A549 (cell line): ENCODE measurements around the gene PPM1H. TPM values are rescaled to one million over a fixed set of nuclear protein-coding genes. Genes with fewer than 3 reads are reported as not detected.

Experiments used
- ATAC-seq, 2 experiments: fragments of 200-7000 bp in 1 of 2; fragments of >200 bp in 1 of 2; cut with Nextera tagmentation in 1 of 2; cut with Tn5 transposase in 1 of 2; 3 replicates each; pipeline versions ENCODE4 v1.8.0 to v1.9.1; 2018 to 2020; ENCODE audit warnings: mild to moderate bottlenecking in 1 of 2, moderate library complexity in 1 of 2
- CTCF ChIA-PET: fragments of 300-600 bp; sonication (Branson Sonifier 250); formaldehyde crosslinking; extraction: SDS; loops from one replicate; lab custom pipeline; 2021; ENCODE audit warnings: antibody characterized with exemption, inconsistent platforms; lab: Yijun Ruan, JAX
- POLR2A ChIA-PET: fragments of 350-600 bp; formaldehyde crosslinking; extraction: SDS; loops from one replicate; lab custom pipeline; 2021; ENCODE audit warnings: antibody characterized with exemption, inconsistent platforms; lab: Yijun Ruan, JAX
- DNase-seq, 2 experiments: peaks; one replicate each; pipeline versions ENCODE4 v3.0.0 to v3.0.0-alpha.2; 2011 to 2016; ENCODE audit warnings: low read depth in 1 of 2, low spot score in 1 of 2
- FAIRE-seq: peaks from 2 replicates; lab custom pipeline; 2011; peaks lifted over from hg19 to GRCh38; lab: Jason Lieb, UNC
- H3K27ac ChIP-seq, 2 experiments: fragments of >200 bp; sonication (Bioruptor Twin); formaldehyde crosslinking; 3 replicates each; pipeline ENCODE4 v1.5.1; 2016 to 2017
- H3K4me1 ChIP-seq: fragments of >200 bp; sonication (Bioruptor Twin); formaldehyde crosslinking; 3 replicates; pipeline ENCODE4 v1.6.1; 2016
- H3K4me2 ChIP-seq: fragments of >200 bp; sonication (Bioruptor Twin); formaldehyde crosslinking; 3 replicates; pipeline ENCODE4 v1.6.1; 2016
- H3K4me3 ChIP-seq: fragments of >200 bp; sonication (Bioruptor Twin); formaldehyde crosslinking; 3 replicates; pipeline ENCODE4 v1.5.1; 2016
- H3K9me3 ChIP-seq: fragments of >200 bp; sonication (Bioruptor Twin); formaldehyde crosslinking; 3 replicates; pipeline ENCODE4 v1.6.1; 2016
- BCL3 ChIP-seq: fragments of >200 bp; sonication (Bioruptor Twin); formaldehyde crosslinking; IDR thresholded peaks from 3 replicates; pipeline ENCODE4 v1.6.1; 2016
- BHLHE40 ChIP-seq: IDR thresholded peaks from 2 replicates; pipeline ENCODE4 v1.6.1; 2012; ENCODE audit warnings: low read depth, low read length, inconsistent platforms
- EHF ChIP-seq: fragments of 250-450 bp; sonication (Bioruptor Pico); IDR thresholded peaks from 2 replicates; pipeline ENCODE4 v1.5.0; 2020; ENCODE audit warnings: mild to moderate bottlenecking
- ELK1 ChIP-seq: fragments of 150-350 bp; IDR thresholded peaks from 2 replicates; pipeline ENCODE4 v1.6.1; 2014; ENCODE audit warnings: low read depth, mild to moderate bottlenecking, low read length
- ESRRA ChIP-seq: fragments of 150-350 bp; IDR thresholded peaks from 2 replicates; pipeline ENCODE4 v1.6.1; 2014; ENCODE audit warnings: mild to moderate bottlenecking, low read length, borderline replicate concordance
- FOXS1 ChIP-seq: fragments of 250-450 bp; sonication (Bioruptor Pico); IDR thresholded peaks from 2 replicates; pipeline ENCODE4 v1.5.0; 2020; ENCODE audit warnings: mild to moderate bottlenecking, moderate library complexity
- GATA3 ChIP-seq: IDR thresholded peaks from 2 replicates; pipeline ENCODE4 v1.6.1; 2012; ENCODE audit warnings: borderline replicate concordance
- HES2 ChIP-seq: fragments of >200 bp; sonication (Bioruptor Twin); formaldehyde crosslinking; IDR thresholded peaks from 2 replicates; pipeline ENCODE4 v1.6.1; 2016
- HMGXB4 ChIP-seq: fragments of 250-450 bp; sonication (Bioruptor Pico); IDR thresholded peaks from 2 replicates; pipeline ENCODE4 v1.5.0; 2021; ENCODE audit warnings: mild to moderate bottlenecking, moderate library complexity, borderline replicate concordance
- KDM5A ChIP-seq: fragments of 200-600 bp; sonication (generic); IDR thresholded peaks from 2 replicates; pipeline ENCODE4 v1.6.1; 2016; ENCODE audit warnings: antibody characterized with exemption, mild to moderate bottlenecking
- MAZ ChIP-seq: fragments of 150-350 bp; IDR thresholded peaks from 2 replicates; pipeline ENCODE4 v1.6.1; 2014; ENCODE audit warnings: antibody characterized with exemption, low read depth, low read length, borderline replicate concordance
- NFE2L2 ChIP-seq: fragments of 150-350 bp; conservative IDR thresholded peaks from 2 replicates; pipeline ENCODE4 v1.6.1; 2014; ENCODE audit warnings: low read length
- POLR2AphosphoS2 ChIP-seq: conservative IDR thresholded peaks from 2 replicates; pipeline ENCODE4 v1.6.1; 2012; ENCODE audit warnings: low read length, improper control_type of control experiment, inconsistent platforms
- RAD21 ChIP-seq, 2 experiments: fragments of >200 bp in 1 of 2; sonication (Bioruptor Twin) in 1 of 2; formaldehyde crosslinking in 1 of 2; IDR thresholded peaks in 1 of 2; conservative IDR thresholded peaks in 1 of 2; 2 replicates in 1 of 2; 3 replicates in 1 of 2; pipeline ENCODE4 v1.6.1; 2012 to 2018; ENCODE audit warnings: inconsistent platforms in 1 of 2
- RCOR1 ChIP-seq: fragments of 150-350 bp; IDR thresholded peaks from 2 replicates; pipeline ENCODE4 v1.6.1; 2014; ENCODE audit warnings: antibody characterized with exemption, low read length, low read depth
- REST ChIP-seq: fragments of 200-600 bp; sonication (generic); IDR thresholded peaks from 2 replicates; pipeline ENCODE4 v1.6.1; 2016; ENCODE audit warnings: antibody characterized with exemption, mild to moderate bottlenecking, moderate library complexity
- RFX5 ChIP-seq: fragments of 450-650 bp; IDR thresholded peaks from 2 replicates; pipeline ENCODE4 v1.7.1; 2014; ENCODE audit warnings: antibody characterized with exemption, mild to moderate bottlenecking, moderate library complexity
- USF2 ChIP-seq: fragments of 450-650 bp; IDR thresholded peaks from 2 replicates; pipeline ENCODE4 v1.6.1; 2014; ENCODE audit warnings: antibody characterized with exemption
- ZNF302 ChIP-seq: fragments of 250-450 bp; sonication (Bioruptor Pico); IDR thresholded peaks from 2 replicates; pipeline ENCODE4 v1.9.0; 2021; ENCODE audit warnings: inconsistent platforms, mild to moderate bottlenecking, moderate library complexity
- WGBS: methylation state at CpG from one replicate; pipeline ENCODE4 v1.1.6; 2017; ENCODE audit errors: missing lambda C conversion rate; 5-methylcytosine and 5-hydroxymethylcytosine counted together
- polyA plus RNA-seq, 4 experiments: library from polyadenylated mRNA; depleted of rRNA in 3 of 4; stranded (reverse); fragments of >200 nt; fragmentation: RNase III in 1 of 4; extraction: RNeasy Plus Mini Kit Qiagen cat#74134 plus additional on column Dnase treatment in 1 of 4; gene quantifications; 2 replicates in 3 of 4; 3 replicates in 1 of 4; pipeline ENCODE4 v1.2.3, GENCODE V29; 2011 to 2017

Gene PPM1H
- polyA plus RNA-seq, 2 of the 4 experiments (the other 2 are of a cell fraction): 7.8 TPM

- ATAC-seq (no peak), FAIRE-seq (no peak)
- POLR2A ChIA-PET: no interaction called here
These were observed 281.2 kb downstream of the PPM1H start for GRCh38 chr12:62653740-62654139.

GRCh38 chr12:62653304-62653703 is 281.6 kb downstream of the PPM1H start:
- ATAC-seq (no peak), FAIRE-seq (no peak), DNase-seq (no peak)
- WGBS: 63% methylated on average over 3 of the region's 3 CpGs
- POLR2A ChIA-PET: no interaction called here
- Histone ChIP-seq H3K4me1 (peaks cover 20% of the 10 kb centered on the region), H3K27ac (peak overlapping the region in 1 of 2 experiments; percentile 1; a peak in 1 of 6 replicates), H3K4me2 (no peak overlapping the region), H3K4me3 (no peak overlapping the region), H3K9me3 (no peaks in the 10 kb centered on the region)
- CTCF ChIA-PET: interaction anchor here (0.9 to 1.6 kb wide), 4 partner anchors 12 to 115 kb away, joined by 3 to 4 read pairs (median 3); no protein-coding TSS in a partner anchor
- TF ChIP-seq USF2 (no peak), EHF (no peak), FOXS1 (no peak), POLR2AphosphoS2 (no peak), RCOR1 (no peak), RAD21 (conservative IDR thresholded peaks at IDR 0.05 in 1 of 2, IDR thresholded peaks at IDR 0.05 in 1 of 2) (no peak), RFX5 (no peak), ELK1 (no peak), BHLHE40 (no peak), NFE2L2 (no peak), REST (no peak)

More at GRCh38 chr12:62653740-62654139, 281.2 kb downstream of the PPM1H start:
- TF ChIP-seq HMGXB4 (CRISPR knock-in tag) (no peak), USF2 (no peak), BCL3 (no peak), GATA3 (no peak), ESRRA (no peak), POLR2AphosphoS2 (no peak), MAZ (no peak), HES2 (no peak), ZNF302 (CRISPR knock-in tag) (no peak), KDM5A (no peak), EHF (no peak)
- Histone ChIP-seq H3K4me2 (no peak overlapping the region), H3K4me1 (peaks cover 20% of the 10 kb centered on the region), H3K4me3 (no peak overlapping the region), H3K9me3 (no peaks in the 10 kb centered on the region), H3K27ac (peak overlapping the region in 1 of 2 experiments; percentile 1; a peak in 1 of 6 replicates)
- no peak for DNase-seq
- CTCF ChIA-PET: interaction anchor here (0.9 to 1.6 kb wide), 3 partner anchors 12 to 17 kb away, joined by 3 to 4 read pairs (median 3); no protein-coding TSS in a partner anchor
- WGBS: 90% methylated on average over 6 of the region's 6 CpGs
